Astrocyte of the spinal cord (primary cell): ENCODE data around the gene LIMA1.

Source experiments
- DNase-seq: peaks from one replicate; pipeline ENCODE4 v3.0.0; 2011; ENCODE audit warnings: low read depth, low spot score
- H3K4me3 ChIP-seq: 2 replicates; pipeline ENCODE4 v1.5.1; 2011; ENCODE audit warnings: low read depth, mild to moderate bottlenecking, low read length, moderate library complexity
- CTCF ChIP-seq: IDR thresholded peaks from 2 replicates; pipeline ENCODE4 v1.5.1; 2012; ENCODE audit warnings: low read depth, mild to moderate bottlenecking, low read length, inconsistent platforms
- in situ Hi-C: cut with HindIII; loops from 2 replicates; pipeline ENCODE4 v1.10.0; 2017; ENCODE audit warnings: low sequenced_read_pairs

LIMA1 gene

GRCh38 chr12:50240792-50241114 lies 42.6 kb downstream of the LIMA1 start:
- no peak overlapping the region for H3K4me3 ChIP-seq
- in situ Hi-C loops = no loop called here
- no peak for TF ChIP-seq CTCF
- no peak for DNase-seq

- TF ChIP-seq CTCF = no peak
- DNase-seq = no peak
- H3K4me3 ChIP-seq = no peak overlapping the region
- in situ Hi-C loops = no loop called here
Measured at GRCh38 chr12:50240096-50240791, 43.1 kb downstream of the LIMA1 start.

- no peak for DNase-seq
- in situ Hi-C loops = no loop called here
- H3K4me3 ChIP-seq = no peak overlapping the region
- TF ChIP-seq CTCF = no peak
Measured at GRCh38 chr12:50239355-50239891, 43.9 kb downstream of the LIMA1 start.

- no peak for DNase-seq
- in situ Hi-C loops = no loop called here
- no peak overlapping the region for H3K4me3 ChIP-seq
- TF ChIP-seq CTCF = no peak
Measured at GRCh38 chr12:50234347-50234746, 49.0 kb downstream of the LIMA1 start.

- TF ChIP-seq CTCF = no peak
- H3K4me3 ChIP-seq = no peak overlapping the region
- no peak for DNase-seq
- in situ Hi-C loops = no loop called here
Measured at GRCh38 chr12:50232771-50233209, 50.5 kb downstream of the LIMA1 start.

- DNase-seq = no peak
- no peak overlapping the region for H3K4me3 ChIP-seq
- no peak for TF ChIP-seq CTCF
- in situ Hi-C loops = no loop called here
Measured at GRCh38 chr12:50232206-50232605, 51.1 kb downstream of the LIMA1 start.
